ENCODE results near the gene P2RX3. TPM values are rescaled to one million over a fixed set of nuclear protein-coding genes. Genes with fewer than 3 reads are reported as not detected.

Gene P2RX3
- total and polyA plus RNA-seq, 2 of the 8 experiments (the other 6 are each of a cell fraction or from before 2014, with no cell fraction given): 0.45 to 0.47 TPM

DNA sequence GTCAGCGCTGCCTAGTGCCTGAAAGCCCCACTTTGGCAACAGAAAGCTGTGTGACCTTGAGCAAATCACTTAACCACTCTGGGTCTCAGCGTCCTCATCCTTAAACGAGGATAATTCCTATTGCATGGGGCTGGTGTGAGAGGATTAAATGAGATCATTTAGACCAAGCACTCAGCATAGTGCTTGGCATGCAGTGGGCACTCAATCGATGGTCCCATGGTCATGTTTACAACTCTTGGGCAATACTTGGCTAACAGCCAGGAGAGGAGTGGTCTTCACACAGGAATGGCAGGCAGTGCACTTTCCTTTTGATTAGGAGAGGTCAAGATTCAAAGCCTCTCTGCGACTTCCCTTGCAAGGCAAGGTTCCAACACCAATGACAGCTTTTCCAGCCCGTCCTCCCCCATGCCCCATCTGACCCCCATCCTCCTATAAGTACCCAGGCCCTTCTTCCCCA, 27.5 kb upstream of the P2RX3 start:
- H2AFZ ChIP-seq (ENCODE audit: low read length): no peak overlapping the region
- peak overlapping the region; percentile 65 to 88 for H3K4me2 ChIP-seq (ENCODE audit: insufficient read depth in 1 of 2, low read depth in 2 of 2, low read length in 2 of 2)
- ChIA-PET POLR2A (ENCODE audit: partially characterized antibody) (interaction anchor here (1.1 to 45.7 kb wide), 6 partner anchors 3 to 329 kb away, joined by 4 to 1279 read pairs (median 8); partner anchors contain the start of genes P2RX3, SSRP1 and TNKS1BP1), CTCF (ENCODE audit: partially characterized antibody) (interaction anchor here (0.6 to 1.0 kb wide), 2 partner anchors 17 to 181 kb away, joined by 3 to 4 read pairs; no protein-coding TSS in a partner anchor)
- H2BK120ac ChIP-seq (replicated peaks; ENCODE audit: low read depth, low read length): no peak overlapping the region
- no peaks in the 10 kb centered on the region for H3K27me3 ChIP-seq (replicated peaks in 1 of 4; ENCODE audit: control insufficient read depth in 3 of 4, extremely low read depth in 1 of 4, insufficient read depth in 3 of 4, low read length in 3 of 4)
- no peak for DNase-seq (ENCODE audit: low read depth in 1 of 2, low spot score in 2 of 2)
- H3K79me2 ChIP-seq (ENCODE audit: control insufficient read depth in 1 of 2, insufficient read depth in 2 of 2, low read length in 2 of 2): peaks cover 0 to 48% of the 10 kb centered on the region in 2 experiments; a peak in 2 of 4 replicates
- peaks cover 4% of the 10 kb centered on the region; the same call in 1 of the 2 replicates for H3K23me2 ChIP-seq (ENCODE audit: low read depth, low read length)
- H3K4me3 ChIP-seq (ENCODE audit: extremely low read depth in 1 of 4, insufficient read depth in 2 of 4, low read depth in 3 of 4, low read length in 4 of 4): peak overlapping the region; percentile 34 to 60 (median 42)
- peak overlapping the region; percentile 57; the same call in 1 of the 2 replicates for H2AK5ac ChIP-seq (ENCODE audit: low read depth, low read length)
- peaks cover 10 to 30% (median 23%) of the 10 kb centered on the region in 4 experiments for H3K4me1 ChIP-seq (replicated peaks in 1 of 4; ENCODE audit: control insufficient read depth in 3 of 4, insufficient read depth in 4 of 4, low read length in 3 of 4)
- no peak for TF ChIP-seq POLR2AphosphoS5 (IDR thresholded peaks at IDR 0.05; ENCODE audit: low read depth, low read length)
- peak; percentile 63 for TF ChIP-seq CEBPB (IDR thresholded peaks at IDR 0.05; ENCODE audit: low read depth, low read length)
- TF ChIP-seq CHD1 (IDR thresholded peaks at IDR 0.05; ENCODE audit: low read depth, low read length): no peak
- H3K9me3 ChIP-seq (ENCODE audit: insufficient read depth in 2 of 2, low read depth in 1 of 2, low read length in 1 of 2): no peaks in the 10 kb centered on the region
- no peak overlapping the region for H3K27ac ChIP-seq (ENCODE audit: low read depth, low read length)
- H3K56ac ChIP-seq (replicated peaks; ENCODE audit: insufficient read length, low read depth, low read length): no peak overlapping the region
- H3K79me1 ChIP-seq (ENCODE audit: low read depth, low read length): peaks cover 21% of the 10 kb centered on the region
- H2BK15ac ChIP-seq (ENCODE audit: low read length): no peak overlapping the region
- H4K20me1 ChIP-seq (replicated peaks in 1 of 2; ENCODE audit: control insufficient read depth in 1 of 2, insufficient read depth in 2 of 2, low read length in 2 of 2): peaks cover 3 to 14% of the 10 kb centered on the region in 2 experiments
- 0 out of 2 replicates have a peak overlapping the region, but pooled peaks have one; percentile 45 for H2BK12ac ChIP-seq (ENCODE audit: low read depth, low read length)
- H2BK5ac ChIP-seq (ENCODE audit: low read depth, low read length): peak overlapping the region; percentile 88; the same call in 1 of the 2 replicates
- WGBS, 2 experiments (ENCODE audit: extremely low coverage in 1 of 2, insufficient coverage in 1 of 2, insufficient read length in 1 of 2, insufficient replicate concordance in 2 of 2, low coverage in 1 of 2, low lambda C conversion rate in 2 of 2, missing lambda C conversion rate in 1 of 2): 83% methylated on average over 6 of the region's 6 CpGs; no CpG with 5 or more reads in 1 of the 2 experiments
- H3K9ac ChIP-seq (replicated peaks in 1 of 4; ENCODE audit: extremely low read depth in 1 of 4, low read depth in 3 of 4, low read length in 3 of 4): peak overlapping the region in 3 of 4 experiments; percentile 28 to 59 (median 34); a peak in 5 of 7 replicates
- no peak overlapping the region for H4K91ac ChIP-seq (replicated peaks; ENCODE audit: insufficient read length, low read length)
- FAIRE-seq: no peak
- no peak overlapping the region for H2BK20ac ChIP-seq (ENCODE audit: low read length)
- H3K36me3 ChIP-seq (ENCODE audit: control insufficient read depth in 2 of 4, insufficient read depth in 4 of 4, low read length in 3 of 4): peaks cover 9 to 67% (median 40%) of the 10 kb centered on the region in 4 experiments
- no peak overlapping the region for H3K23ac ChIP-seq (ENCODE audit: insufficient read length)
- no peak overlapping the region for H3K18ac ChIP-seq (ENCODE audit: extremely low read depth, low read length)
- H4K5ac ChIP-seq (ENCODE audit: insufficient read length, low read depth, low read length): no peak overlapping the region
- H3K14ac ChIP-seq (ENCODE audit: insufficient read length): no peak overlapping the region
- no peak overlapping the region for H4K8ac ChIP-seq (ENCODE audit: extremely low read depth, insufficient read depth, low read length)
- H3K4ac ChIP-seq (replicated peaks; ENCODE audit: insufficient read length, low read depth, low read length): peak overlapping the region; percentile 53

All from H1 (cell line).